Measurements from ENCODE around the gene SEMA3B. TPM values are rescaled to one million over a fixed set of nuclear protein-coding genes. Genes with fewer than 3 reads are reported as not detected.

Gene SEMA3B
- total RNA-seq, 1 donor from 2014 or later = 27.0 TPM

- no peak for DNase-seq (ENCODE audit: low read depth)
Observed at GRCh38 chr3:50314816-50315215, 45.9 kb downstream of the SEMA3B start.

GRCh38 chr3:50316657-50317242 lies 47.8 kb downstream of the SEMA3B start:
- DNase-seq (ENCODE audit: low read depth) = peak; percentile 78

- no peak for DNase-seq (ENCODE audit: low read depth)
Observed at GRCh38 chr3:50317300-50317699, 48.4 kb downstream of the SEMA3B start.

GRCh38 chr3:50318163-50318562 lies 49.2 kb downstream of the SEMA3B start:
- no peak for DNase-seq (ENCODE audit: low read depth)

GRCh38 chr3:50318615-50319014 lies 49.7 kb downstream of the SEMA3B start:
- no peak for DNase-seq (ENCODE audit: low read depth)

GRCh38 chr3:50319181-50319893 lies 50.4 kb downstream of the SEMA3B start:
- no peak for DNase-seq (ENCODE audit: low read depth)

- DNase-seq (ENCODE audit: low read depth) = no peak
Observed at GRCh38 chr3:50319894-50320625, 51.1 kb downstream of the SEMA3B start.

GRCh38 chr3:50320853-50321335 lies 51.9 kb downstream of the SEMA3B start:
- DNase-seq (ENCODE audit: low read depth) = peak; percentile 15

- DNase-seq (ENCODE audit: low read depth) = peak; percentile 70
Observed at GRCh38 chr3:50321336-50322114, 52.6 kb downstream of the SEMA3B start.

GRCh38 chr3:50322115-50322385 lies 53.1 kb downstream of the SEMA3B start:
- no peak for DNase-seq (ENCODE audit: low read depth)

GRCh38 chr3:50322386-50323091 lies 53.6 kb downstream of the SEMA3B start, which contains the start of gene HYAL2:
HYAL2 (minus strand) TSS chr3:50322745; CDS start chr3:50320489, 2,256 bp downstream.
- DNase-seq (ENCODE audit: low read depth) = no peak

- DNase-seq (ENCODE audit: low read depth) = no peak
Observed at GRCh38 chr3:50323092-50323600, 54.2 kb downstream of the SEMA3B start.

GRCh38 chr3:50323614-50324199 lies 54.8 kb downstream of the SEMA3B start:
- no peak for DNase-seq (ENCODE audit: low read depth)

- DNase-seq (ENCODE audit: low read depth) = peak; percentile 45
Observed at GRCh38 chr3:50324351-50325112, 55.6 kb downstream of the SEMA3B start.

GRCh38 chr3:50325113-50325480 lies 56.1 kb downstream of the SEMA3B start:
- no peak for DNase-seq (ENCODE audit: low read depth)

- no peak for DNase-seq (ENCODE audit: low read depth)
Observed at GRCh38 chr3:50325497-50326181, 56.7 kb downstream of the SEMA3B start.

GRCh38 chr3:50326182-50326541 lies 57.2 kb downstream of the SEMA3B start:
- DNase-seq (ENCODE audit: low read depth) = no peak

- DNase-seq (ENCODE audit: low read depth) = no peak
Observed at GRCh38 chr3:50327129-50327528, 58.2 kb downstream of the SEMA3B start.

Data from renal cortical epithelial cell (primary cell).